GM12891 (cell line): ENCODE measurements around the gene EXOSC6.
"Not testable (repeated sequence)": the region's sequence is repeated elsewhere in the genome, so short reads cannot be mapped to it uniquely, and the experiment has no call there.

ENCODE experiments used
- POLR2AphosphoS5 ChIP-seq: IDR thresholded peaks from 2 replicates; pipeline ENCODE4 v1.6.1; 2011; ENCODE audit warnings: low read depth, low read length, control low read depth
- SPI1 ChIP-seq: IDR thresholded peaks from 2 replicates; pipeline ENCODE4 v1.6.1; 2011; ENCODE audit warnings: low read depth, low read length, control low read depth

DNA sequence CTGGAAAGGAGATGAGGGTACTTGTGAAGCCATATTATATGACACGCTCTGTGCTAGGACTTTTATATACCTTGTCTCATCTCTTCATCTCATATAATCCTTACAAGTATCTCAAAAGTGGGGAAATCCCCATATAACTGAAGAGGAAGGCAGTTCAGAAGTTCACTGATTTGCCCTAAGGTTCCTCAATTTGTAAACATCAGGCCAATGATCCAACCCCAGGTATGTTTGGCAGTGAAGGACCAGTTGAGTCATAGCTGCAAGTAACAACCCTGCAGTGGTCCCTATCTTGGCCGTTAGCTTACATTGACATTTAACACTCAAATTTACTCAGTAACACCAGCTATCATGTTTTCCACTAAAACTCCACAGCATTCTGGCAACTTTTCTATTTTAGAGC lies 33.2 kb downstream of the EXOSC6 start:
- TF ChIP-seq SPI1, POLR2AphosphoS5: not testable (repeated sequence)
